Muscle of arm (tissue), 14 donors: ENCODE measurements around the gene OGG1. TPM values are rescaled to one million over a fixed set of nuclear protein-coding genes. Genes with fewer than 3 reads are reported as not detected.

ENCODE experiments used
- DNase-seq: peaks from one replicate; pipeline ENCODE4 v3.0.0-alpha.2; 2013
- long read RNA-seq, 11 donors: transcript quantifications; one replicate each; lab custom pipeline, GENCODE V29; 2026
- polyA plus RNA-seq, 12 donors: library from polyadenylated mRNA; unstranded; fragments of 120-200 nt; gene quantifications; one replicate each; pipeline ENCODE4 v1.2.1, GENCODE V29; 2013; ENCODE audit not compliant: insufficient read length in 12 of 12

OGG1 gene
- 10 to 100 TPM in 11 of 12 donors, not detected in 1; 22.1 to 74.2 (median 27.1) TPM for polyA plus RNA-seq
- long read RNA-seq, donor 1, full-length matches to known transcripts = 59 of 140 reads
- long read RNA-seq, donor 1, partial matches to known transcripts = 43 of 140 reads
- long read RNA-seq, donor 1, other reads (novel, unspliced or antisense) = 38 of 140 reads
- long read RNA-seq, donor 2, full-length matches to known transcripts = 12 of 12 reads
- long read RNA-seq, donor 2, partial matches to known transcripts = 0 of 12 reads
- long read RNA-seq, donor 2, other reads (novel, unspliced or antisense) = 0 of 12 reads
- long read RNA-seq, donor 3, full-length matches to known transcripts = 22 of 22 reads
- long read RNA-seq, donor 3, partial matches to known transcripts = 0 of 22 reads
- long read RNA-seq, donor 3, other reads (novel, unspliced or antisense) = 0 of 22 reads
- long read RNA-seq, donor 4, full-length matches to known transcripts = 12 of 12 reads
- long read RNA-seq, donor 4, partial matches to known transcripts = 0 of 12 reads
- long read RNA-seq, donor 4, other reads (novel, unspliced or antisense) = 0 of 12 reads
- long read RNA-seq, donor 5, full-length matches to known transcripts = 33 of 145 reads
- long read RNA-seq, donor 5, partial matches to known transcripts = 42 of 145 reads
- long read RNA-seq, donor 5, other reads (novel, unspliced or antisense) = 70 of 145 reads
- long read RNA-seq, donor 6, full-length matches to known transcripts = 16 of 16 reads
- long read RNA-seq, donor 6, partial matches to known transcripts = 0 of 16 reads
- long read RNA-seq, donor 6, other reads (novel, unspliced or antisense) = 0 of 16 reads
- long read RNA-seq, donor 7, full-length matches to known transcripts = 20 of 25 reads
- long read RNA-seq, donor 7, partial matches to known transcripts = 0 of 25 reads
- long read RNA-seq, donor 7, other reads (novel, unspliced or antisense) = 5 of 25 reads
- long read RNA-seq, donor 8, full-length matches to known transcripts = 33 of 41 reads
- long read RNA-seq, donor 8, partial matches to known transcripts = 0 of 41 reads
- long read RNA-seq, donor 8, other reads (novel, unspliced or antisense) = 8 of 41 reads
- long read RNA-seq, donor 9, full-length matches to known transcripts = 19 of 19 reads
- long read RNA-seq, donor 9, partial matches to known transcripts = 0 of 19 reads
- long read RNA-seq, donor 9, other reads (novel, unspliced or antisense) = 0 of 19 reads
- long read RNA-seq, donor 10, full-length matches to known transcripts = 30 of 35 reads
- long read RNA-seq, donor 10, partial matches to known transcripts = 0 of 35 reads
- long read RNA-seq, donor 10, other reads (novel, unspliced or antisense) = 5 of 35 reads
- long read RNA-seq, donor 11, full-length matches to known transcripts = 32 of 32 reads
- long read RNA-seq, donor 11, partial matches to known transcripts = 0 of 32 reads
- long read RNA-seq, donor 11, other reads (novel, unspliced or antisense) = 0 of 32 reads

- peak; percentile 97 for DNase-seq
Measured at GRCh38 chr3:9749645-9750555, at the start of gene OGG1. Gene OGG1, plus strand, starts transcription at chr3:9749952. Its CDS starts 335 bp downstream, at chr3:9750287.

GRCh38 chr3:9700536-9700935 is 49.2 kb upstream of the OGG1 start:
- DNase-seq = no peak

GRCh38 chr3:9701006-9701405 is 48.7 kb upstream of the OGG1 start:
- DNase-seq = no peak

GRCh38 chr3:9701711-9702110 is 48.0 kb upstream of the OGG1 start:
- no peak for DNase-seq

GRCh38 chr3:9703240-9703639 is 46.5 kb upstream of the OGG1 start:
- DNase-seq = no peak

- DNase-seq = no peak
Measured at GRCh38 chr3:9703736-9704346, 45.9 kb upstream of the OGG1 start, which contains the start of gene CPNE9. Gene CPNE9, plus strand, starts transcription at chr3:9703833. Its CDS starts 164 bp downstream, at chr3:9703997.

GRCh38 chr3:9704347-9705322 is 45.1 kb upstream of the OGG1 start:
- peak; percentile 43 for DNase-seq

- DNase-seq = no peak
Measured at GRCh38 chr3:9710174-9710739, 39.5 kb upstream of the OGG1 start.

- DNase-seq = no peak
Measured at GRCh38 chr3:9712415-9712814, 37.3 kb upstream of the OGG1 start.

GRCh38 chr3:9713142-9713541 is 36.6 kb upstream of the OGG1 start:
- DNase-seq = no peak

- no peak for DNase-seq
Measured at GRCh38 chr3:9715136-9715535, 34.6 kb upstream of the OGG1 start.

GRCh38 chr3:9715764-9716437 is 33.9 kb upstream of the OGG1 start:
- DNase-seq = peak; percentile 67

GRCh38 chr3:9716801-9717555 is 32.8 kb upstream of the OGG1 start:
- no peak for DNase-seq

- DNase-seq = no peak
Measured at GRCh38 chr3:9717563-9717962, 32.2 kb upstream of the OGG1 start.

GRCh38 chr3:9718118-9718517 is 31.6 kb upstream of the OGG1 start:
- DNase-seq = no peak

GRCh38 chr3:9721015-9721699 is 28.6 kb upstream of the OGG1 start:
- DNase-seq = no peak
